Esophagus squamous epithelium (tissue), 4 donors: ENCODE data around the gene PEX26.

ENCODE experiments used
- CTCF ChIP-seq, 6 experiments: fragments of 450-650 bp in 4 of 6; fragments of 200-600 bp in 2 of 6; sonication (generic) in 2 of 6; IDR thresholded peaks; one replicate each; pipeline ENCODE4 v1.5.1; 2016 to 2019; ENCODE audit warnings: antibody characterized with exemption in 6 of 6, mild to moderate bottlenecking in 4 of 6, moderate library complexity in 4 of 6
- POLR2A ChIP-seq, 4 donors: fragments of 450-650 bp; IDR thresholded peaks; one replicate each; pipeline ENCODE4 v1.6.1; 2017; ENCODE audit warnings: antibody characterized with exemption in 4 of 4, mild to moderate bottlenecking in 4 of 4, moderate library complexity in 3 of 4

DNA sequence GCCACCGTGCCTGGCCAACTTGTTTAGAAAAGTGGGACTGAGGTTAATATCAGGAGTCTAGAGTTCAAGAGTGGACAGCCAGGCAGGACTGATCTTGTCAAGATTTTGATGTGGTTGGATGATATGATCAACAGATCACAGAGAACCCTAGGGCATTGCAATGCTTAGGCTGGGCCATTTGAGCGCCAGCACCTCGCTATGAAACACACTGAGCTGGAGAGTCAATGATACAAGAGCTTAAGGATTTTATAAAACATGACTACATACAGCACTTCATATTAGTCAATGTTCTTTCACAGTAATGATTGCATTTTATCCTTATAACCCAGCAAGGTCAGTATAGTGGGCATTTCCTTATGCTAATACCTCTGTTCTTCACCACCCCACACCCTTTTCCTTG is 15.4 kb upstream of the PEX26 start:
- no peak for TF ChIP-seq POLR2A (IDR thresholded peaks at IDR 0.05)
- no peak for TF ChIP-seq CTCF (IDR thresholded peaks at IDR 0.05)
